Keratinocyte (primary cell): Measurements from ENCODE around the gene FBXL13. TPM values are rescaled to one million over a fixed set of nuclear protein-coding genes. Genes with fewer than 3 reads are reported as not detected.

Experiments
- DNase-seq: peaks from one replicate; pipeline ENCODE4 v3.0.0-alpha.2; 2011; ENCODE audit warnings: low read depth, missing footprints, low spot score
- FAIRE-seq: peaks from 2 replicates; lab custom pipeline; 2011; peaks lifted over from hg19 to GRCh38; lab: Jason Lieb, UNC
- H2AFZ ChIP-seq: 2 replicates; pipeline ENCODE4 v1.6.0; 2012; ENCODE audit warnings: low read length, control low read depth, inconsistent platforms; ENCODE audit not compliant: control insufficient read depth
- H3K27ac ChIP-seq: 2 replicates; pipeline ENCODE4 v1.5.1; 2011; ENCODE audit warnings: low read length; ENCODE audit not compliant: control insufficient read depth, insufficient read depth
- H3K27me3 ChIP-seq: 3 replicates; pipeline ENCODE4 v1.6.0; 2011; ENCODE audit warnings: low read length; ENCODE audit not compliant: control insufficient read depth, insufficient read depth; ENCODE audit errors: extremely low read depth
- H3K36me3 ChIP-seq, 2 experiments: 2 replicates in 1 of 2; 3 replicates in 1 of 2; pipeline ENCODE4 v1.5.1; 2011; ENCODE audit warnings: low read length in 2 of 2, mild to moderate bottlenecking in 1 of 2; ENCODE audit not compliant: control insufficient read depth in 2 of 2, insufficient read depth in 2 of 2; ENCODE audit errors: extremely low read depth in 1 of 2
- H3K4me1 ChIP-seq: 3 replicates; pipeline ENCODE4 v1.5.1; 2011; ENCODE audit warnings: low read length; ENCODE audit not compliant: control insufficient read depth, insufficient read depth; ENCODE audit errors: extremely low read depth
- H3K4me2 ChIP-seq: 3 replicates; pipeline ENCODE4 v1.6.0; 2011; ENCODE audit warnings: low read depth, low read length; ENCODE audit not compliant: control insufficient read depth, insufficient read depth; ENCODE audit errors: extremely low read depth
- H3K4me3 ChIP-seq, 3 experiments: fragments of 200-600 bp in 1 of 3; sonication (generic) in 1 of 3; 2 replicates in 2 of 3; 3 replicates in 1 of 3; pipeline ENCODE4 v1.5.1; 2011 to 2016; ENCODE audit warnings: low read length in 3 of 3, mild to moderate bottlenecking in 3 of 3, control low read depth in 2 of 3, inconsistent platforms in 1 of 3, low read depth in 1 of 3, mixed read lengths in 1 of 3, mixed run types in 1 of 3, moderate library complexity in 1 of 3; ENCODE audit not compliant: control insufficient read depth in 2 of 3, insufficient read depth in 2 of 3; ENCODE audit errors: extremely low read depth in 1 of 3
- H3K79me2 ChIP-seq: 2 replicates; pipeline ENCODE4 v1.6.0; 2012; ENCODE audit warnings: low read length; ENCODE audit not compliant: control insufficient read depth, insufficient read depth
- H3K9ac ChIP-seq: 3 replicates; pipeline ENCODE4 v1.6.0; 2011; ENCODE audit warnings: low read length; ENCODE audit not compliant: control insufficient read depth, insufficient read depth; ENCODE audit errors: extremely low read depth
- H3K9me1 ChIP-seq: 3 replicates; pipeline ENCODE4 v1.6.0; 2011; ENCODE audit warnings: low read length; ENCODE audit not compliant: control insufficient read depth, insufficient read depth; ENCODE audit errors: extremely low read depth
- H3K9me3 ChIP-seq: 2 replicates; pipeline ENCODE4 v1.5.1; 2012; ENCODE audit warnings: low read depth, low read length; ENCODE audit not compliant: control insufficient read depth
- H4K20me1 ChIP-seq: 3 replicates; pipeline ENCODE4 v1.6.0; 2011; ENCODE audit warnings: low read length; ENCODE audit not compliant: control insufficient read depth, insufficient read depth; ENCODE audit errors: extremely low read depth
- EZH2 ChIP-seq: IDR thresholded peaks from one replicate; pipeline ENCODE4 v1.6.1; 2012; ENCODE audit warnings: inconsistent platforms, mild to moderate bottlenecking, low read length, moderate library complexity
- dilution Hi-C: fragments of 300-500 bp; cut with MboI; formaldehyde crosslinking; loops from one replicate; pipeline ENCODE4 v1.7.0; 2020; ENCODE audit warnings: low sequenced_read_pairs; ENCODE audit not compliant: extremely low pct_ligation_motif_present
- polyA plus RNA-seq, 5 experiments: library from polyadenylated mRNA; depleted of rRNA in 3 of 5; stranded (reverse) in 3 of 5; stranded (forward) in 1 of 5; unstranded in 1 of 5; fragments of >200 nt; gene quantifications; 1 replicate in 1 of 5; 2 replicates in 3 of 5; 3 replicates in 1 of 5; pipeline versions ENCODE4 v1.2.1 to v1.2.3, GENCODE V29; 2011 to 2012; ENCODE audit warnings: missing spikeins in 2 of 5, low read depth in 1 of 5, low replicate concordance in 1 of 5
- TF ChIP-seq, protein P1 (sequence below), 3 experiments: IDR thresholded peaks in 1 of 3; conservative IDR thresholded peaks in 1 of 3; optimal IDR thresholded peaks in 1 of 3; 2 replicates in 2 of 3; 3 replicates in 1 of 3; pipeline versions ENCODE3 to v1.5.1; 2011; ENCODE audit warnings: low read length in 3 of 3, mild to moderate bottlenecking in 3 of 3, moderate library complexity in 2 of 3, control low read depth in 1 of 3, inconsistent platforms in 1 of 3; ENCODE audit not compliant: insufficient read depth in 2 of 3; ENCODE audit errors: extremely low read depth in 1 of 3

Gene FBXL13
- polyA plus RNA-seq, 1 donor (not counting 4 experiments of a cell fraction or from before 2014, with no cell fraction given): 0.20 TPM

DNA sequence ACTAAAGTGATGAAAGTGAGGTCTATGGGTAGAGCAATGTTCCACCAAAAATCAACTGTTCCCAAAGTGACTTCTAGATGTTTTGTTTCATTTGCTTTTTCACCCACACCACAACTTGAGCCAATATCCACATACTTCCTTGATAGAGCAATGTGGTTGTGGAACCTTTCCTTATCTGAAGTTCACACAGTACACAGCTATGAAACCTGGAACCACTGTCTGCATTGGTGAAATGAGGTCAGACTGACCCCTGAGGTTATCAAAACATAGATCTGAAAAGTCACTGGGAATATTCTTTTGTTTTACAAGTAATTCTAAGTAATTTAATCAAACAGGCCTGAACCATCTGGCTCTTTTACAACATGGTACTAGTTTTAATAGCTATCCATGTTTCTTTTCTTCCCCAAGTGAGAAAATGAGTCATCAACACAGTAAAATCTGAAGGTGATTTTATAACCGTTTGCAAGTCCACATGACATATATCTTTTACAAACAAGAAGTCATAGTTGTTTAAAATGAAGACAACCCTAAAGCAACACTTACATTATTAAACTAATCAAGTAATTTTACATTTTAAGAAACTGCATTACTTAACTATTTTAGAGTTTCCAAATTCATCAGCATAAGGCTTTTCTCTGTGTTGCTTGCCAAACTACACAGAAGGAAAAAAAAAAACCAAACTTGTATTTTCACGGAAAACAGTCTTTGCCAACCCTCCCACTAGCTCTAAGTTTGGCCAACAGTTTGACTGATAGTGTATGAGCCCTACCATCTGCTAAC, 81.5 kb downstream of the FBXL13 start:
- H3K27me3 ChIP-seq: no peaks in the 10 kb centered on the region
- no peak overlapping the region for H3K27ac ChIP-seq
- H3K4me2 ChIP-seq: no peak overlapping the region
- H2AFZ ChIP-seq: peak overlapping the region; percentile 7
- no peak for TF ChIP-seq EZH2
- TF ChIP-seq, protein P1, sequence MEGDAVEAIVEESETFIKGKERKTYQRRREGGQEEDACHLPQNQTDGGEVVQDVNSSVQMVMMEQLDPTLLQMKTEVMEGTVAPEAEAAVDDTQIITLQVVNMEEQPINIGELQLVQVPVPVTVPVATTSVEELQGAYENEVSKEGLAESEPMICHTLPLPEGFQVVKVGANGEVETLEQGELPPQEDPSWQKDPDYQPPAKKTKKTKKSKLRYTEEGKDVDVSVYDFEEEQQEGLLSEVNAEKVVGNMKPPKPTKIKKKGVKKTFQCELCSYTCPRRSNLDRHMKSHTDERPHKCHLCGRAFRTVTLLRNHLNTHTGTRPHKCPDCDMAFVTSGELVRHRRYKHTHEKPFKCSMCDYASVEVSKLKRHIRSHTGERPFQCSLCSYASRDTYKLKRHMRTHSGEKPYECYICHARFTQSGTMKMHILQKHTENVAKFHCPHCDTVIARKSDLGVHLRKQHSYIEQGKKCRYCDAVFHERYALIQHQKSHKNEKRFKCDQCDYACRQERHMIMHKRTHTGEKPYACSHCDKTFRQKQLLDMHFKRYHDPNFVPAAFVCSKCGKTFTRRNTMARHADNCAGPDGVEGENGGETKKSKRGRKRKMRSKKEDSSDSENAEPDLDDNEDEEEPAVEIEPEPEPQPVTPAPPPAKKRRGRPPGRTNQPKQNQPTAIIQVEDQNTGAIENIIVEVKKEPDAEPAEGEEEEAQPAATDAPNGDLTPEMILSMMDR (optimal IDR thresholded peaks at IDR 0.05 in 1 of 3, IDR thresholded peaks at IDR 0.05 in 1 of 3, conservative IDR thresholded peaks at IDR 0.05 in 1 of 3; ENCODE audit: extremely low read depth in 1 of 3, insufficient read depth in 2 of 3, low read length in 3 of 3): no peak
- H3K4me1 ChIP-seq: peaks cover 32% of the 10 kb centered on the region
- no peak overlapping the region for H3K4me3 ChIP-seq
- H3K36me3 ChIP-seq: no peaks in the 10 kb centered on the region
- no peaks in the 10 kb centered on the region for H3K79me2 ChIP-seq
- dilution Hi-C loops: no loop called here
- no peaks in the 10 kb centered on the region for H3K9me1 ChIP-seq
- no peak for DNase-seq
- H3K9me3 ChIP-seq: no peaks in the 10 kb centered on the region
- no peak overlapping the region for H3K9ac ChIP-seq
- peak; percentile 53 for FAIRE-seq
- no peaks in the 10 kb centered on the region for H4K20me1 ChIP-seq

DNA sequence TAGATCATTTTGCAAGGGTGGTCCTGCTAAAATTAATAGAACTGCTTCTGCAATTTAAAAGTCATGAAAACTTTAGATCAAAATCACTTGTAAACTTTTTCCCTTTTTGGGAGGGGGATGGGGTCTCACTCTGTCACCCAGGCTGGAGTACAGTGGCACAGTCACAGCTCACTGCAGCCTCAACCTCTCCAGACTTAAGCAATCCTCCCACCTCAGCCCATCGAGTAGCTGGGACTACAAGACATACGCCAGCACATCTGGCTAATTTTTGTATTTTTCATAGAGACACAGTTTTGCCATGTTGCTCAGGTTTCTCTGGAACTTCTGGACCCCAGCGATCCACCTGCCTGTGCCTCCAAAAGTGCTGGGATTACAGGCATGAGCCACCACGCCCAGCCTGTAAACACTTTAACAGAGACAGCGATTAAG, 82.1 kb downstream of the FBXL13 start:
- Histone ChIP-seq H3K27ac (no peak overlapping the region), H3K4me1 (peaks cover 32% of the 10 kb centered on the region), H3K27me3 (no peaks in the 10 kb centered on the region), H3K79me2 (no peaks in the 10 kb centered on the region), H3K4me2 (no peak overlapping the region), H3K9ac (no peak overlapping the region), H4K20me1 (no peaks in the 10 kb centered on the region), H3K4me3 (no peak overlapping the region), H3K9me1 (no peaks in the 10 kb centered on the region), H3K36me3 (no peaks in the 10 kb centered on the region), H3K9me3 (no peaks in the 10 kb centered on the region), H2AFZ (no peak overlapping the region)
- dilution Hi-C loops: no loop called here
- no peak for TF ChIP-seq EZH2
- TF ChIP-seq, protein P1 (optimal IDR thresholded peaks at IDR 0.05 in 1 of 3, IDR thresholded peaks at IDR 0.05 in 1 of 3, conservative IDR thresholded peaks at IDR 0.05 in 1 of 3; ENCODE audit: extremely low read depth in 1 of 3, insufficient read depth in 2 of 3, low read length in 3 of 3): no peak
- DNase-seq: no peak
- no peak for FAIRE-seq
